IMR-90 (cell line): Measurements from ENCODE around the gene STAT6.

Experiments used
- CTCF ChIP-seq: conservative IDR thresholded peaks from 2 replicates; pipeline ENCODE4 v1.5.1; 2012; ENCODE audit warnings: mild to moderate bottlenecking, low read depth, low read length, improper control_type of control experiment
- FOS ChIP-seq: fragments of 150-350 bp; IDR thresholded peaks from 2 replicates; pipeline ENCODE4 v1.6.1; 2016; ENCODE audit warnings: low read depth, low read length
- MAFK ChIP-seq: IDR thresholded peaks from 2 replicates; pipeline ENCODE4 v1.6.1; 2012; ENCODE audit warnings: low read depth, low read length, improper control_type of control experiment
- POLR2A ChIP-seq: IDR thresholded peaks from 2 replicates; pipeline ENCODE4 v1.6.1; 2012; ENCODE audit warnings: mild to moderate bottlenecking, low read depth, low read length
- RFX5 ChIP-seq: IDR thresholded peaks from 2 replicates; pipeline ENCODE4 v1.8.0; 2012; ENCODE audit warnings: low read depth, mild to moderate bottlenecking, low read length, moderate library complexity

DNA sequence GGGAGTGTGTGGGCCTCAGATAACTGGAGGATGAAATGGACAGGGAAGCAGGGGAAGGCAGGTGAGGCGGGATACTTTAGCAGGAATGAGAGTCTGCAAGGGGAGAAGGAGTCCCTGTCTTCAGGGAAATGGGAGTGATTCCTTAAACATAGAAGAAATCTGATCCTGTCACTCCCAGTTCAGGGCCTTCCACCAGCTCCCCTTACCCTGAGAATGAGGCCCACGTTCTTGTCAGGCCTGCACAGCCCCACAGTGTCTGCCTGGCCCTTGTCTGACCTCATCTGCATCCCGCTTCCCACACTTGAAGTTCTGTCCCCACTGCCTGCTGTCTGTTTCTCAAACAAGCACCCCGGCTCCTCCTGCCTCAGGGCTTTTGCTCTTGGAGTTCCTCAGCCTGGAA, 48.9 kb upstream of the STAT6 start:
- no peak for TF ChIP-seq RFX5
- TF ChIP-seq CTCF, result no peak
- TF ChIP-seq POLR2A, result no peak
- TF ChIP-seq MAFK, result no peak
- TF ChIP-seq FOS, result no peak
